Activated B cell treated with CpG ODN at 0.5 μM for 24 hours (primary cell): ENCODE measurements around the gene STIM2. TPM values are rescaled to one million over a fixed set of nuclear protein-coding genes. Genes with fewer than 3 reads are reported as not detected.

Experiments
- ATAC-seq: fragments of 200-7000 bp; cut with Tn5 transposase; one replicate; pipeline ENCODE4 v1.10.0; 2021; ENCODE audit warnings: low read depth, mild to moderate bottlenecking, moderate library complexity
- CTCF ChIA-PET: fragments of 350-600 bp; sonication (Branson Sonifier 250); formaldehyde crosslinking; loops from one replicate; lab custom pipeline; 2021; ENCODE audit warnings: antibody characterized with exemption; lab: Charles Lee
- POLR2A ChIA-PET: fragments of 350-600 bp; sonication (Branson Sonifier 250); formaldehyde crosslinking; loops from one replicate; lab custom pipeline; 2021; ENCODE audit warnings: antibody characterized with exemption; lab: Charles Lee
- DNase-seq: peaks from one replicate; pipeline ENCODE4 v3.0.0; 2022
- H3K27ac Mint-ChIP-seq: one replicate; pipeline ENCODE4 v1.8.0; 2020; ENCODE audit warnings: mixed read lengths
- H3K27me3 Mint-ChIP-seq: one replicate; pipeline ENCODE4 v1.8.0; 2021; ENCODE audit warnings: mixed read lengths
- H3K36me3 Mint-ChIP-seq: one replicate; pipeline ENCODE4 v1.8.0; 2021; ENCODE audit warnings: low read depth, mixed read lengths
- H3K4me1 Mint-ChIP-seq: one replicate; pipeline ENCODE4 v1.8.0; 2021; ENCODE audit warnings: mixed read lengths
- H3K4me3 Mint-ChIP-seq: one replicate; pipeline ENCODE4 v1.8.0; 2020; ENCODE audit warnings: mild to moderate bottlenecking, mixed read lengths
- H3K9me3 Mint-ChIP-seq: one replicate; pipeline ENCODE4 v1.8.0; 2020; ENCODE audit warnings: mixed read lengths
- CTCF ChIP-seq: fragments of 200-600 bp; IDR thresholded peaks from one replicate; pipeline ENCODE4 v1.8.0; 2022; ENCODE audit warnings: antibody characterized with exemption, mild to moderate bottlenecking
- intact Hi-C: fragments of 100-400 bp; cut with micrococcal nuclease; formaldehyde crosslinking; loops from one replicate; pipeline ENCODE4 v1.15.1; 2024
- total RNA-seq: library from RNA; stranded (reverse); gene quantifications from 2 replicates; pipeline ENCODE4 v1.2.3, GENCODE V29; 2022

Gene STIM2
- total RNA-seq, 1 donor from 2014 or later: 59.8 TPM

- peaks cover 10% of the 10 kb centered on the region for H3K36me3 Mint-ChIP-seq
- ChIA-PET POLR2A (interaction anchor here (0.9 to 1.2 kb wide), 3 partner anchors 10 to 17 kb away, joined by 4 read pairs; no protein-coding TSS in a partner anchor), CTCF (interaction anchor here (1.8 kb wide), 1 partner anchor 17 kb away, joined by 5 read pairs; no protein-coding TSS in a partner anchor)
- H3K27ac Mint-ChIP-seq: peak overlapping the region; percentile 60
- peak overlapping the region; percentile 48 for H3K4me3 Mint-ChIP-seq
- no peaks in the 10 kb centered on the region for H3K9me3 Mint-ChIP-seq
- intact Hi-C loops: loop anchor here (1.0 to 10.0 kb wide), 4 partner anchors 10 to 1633 kb away; partner anchors contain the start of gene PI4K2B
- no peak for ATAC-seq
- H3K27me3 Mint-ChIP-seq: no peaks in the 10 kb centered on the region
- no peak for TF ChIP-seq CTCF
- peaks cover 85% of the 10 kb centered on the region for H3K4me1 Mint-ChIP-seq
- DNase-seq: no peak
Measured at GRCh38 chr4:26867914-26868684, 7.5 kb downstream of the STIM2 start.

- TF ChIP-seq CTCF: no peak
- no peak overlapping the region for H3K4me3 Mint-ChIP-seq
- POLR2A ChIA-PET: interaction anchor here (0.7 kb wide), 1 partner anchor 14 kb away, joined by 5 read pairs; no protein-coding TSS in a partner anchor
- intact Hi-C loops: loop anchor here (1.0 kb wide), 1 partner anchor 9 kb away; no protein-coding TSS in a partner anchor
- H3K4me1 Mint-ChIP-seq: peaks cover 79% of the 10 kb centered on the region
- no peak for ATAC-seq
- H3K36me3 Mint-ChIP-seq: peaks cover 10% of the 10 kb centered on the region
- CTCF ChIA-PET: no interaction called here
- H3K27ac Mint-ChIP-seq: peak overlapping the region; percentile 14
- no peaks in the 10 kb centered on the region for H3K9me3 Mint-ChIP-seq
- no peaks in the 10 kb centered on the region for H3K27me3 Mint-ChIP-seq
- no peak for DNase-seq
Measured at GRCh38 chr4:26870576-26871262, 10.1 kb downstream of the STIM2 start.

GRCh38 chr4:26871611-26872010 lies 11.0 kb downstream of the STIM2 start:
- Mint-ChIP-seq H3K9me3 (no peaks in the 10 kb centered on the region), H3K4me1 (peaks cover 79% of the 10 kb centered on the region), H3K27me3 (no peaks in the 10 kb centered on the region), H3K36me3 (peaks cover 10% of the 10 kb centered on the region), H3K27ac (no peak overlapping the region), H3K4me3 (no peak overlapping the region)
- ATAC-seq: no peak
- ChIA-PET POLR2A (interaction anchor here (2.4 kb wide), 1 partner anchor 10 kb away, joined by 35 read pairs; the partner anchor contains the start of gene STIM2), CTCF (no interaction called here)
- intact Hi-C loops: loop anchor here (1.0 kb wide), 1 partner anchor 10 kb away; no protein-coding TSS in a partner anchor
- no peak for DNase-seq
- no peak for TF ChIP-seq CTCF

- Mint-ChIP-seq H3K4me1 (peaks cover 82% of the 10 kb centered on the region), H3K27ac (peak overlapping the region; percentile 85), H3K9me3 (peaks cover 2% of the 10 kb centered on the region), H3K4me3 (peak overlapping the region; percentile 64), H3K36me3 (peaks cover 16% of the 10 kb centered on the region), H3K27me3 (no peaks in the 10 kb centered on the region)
- ATAC-seq (peak; percentile 87), DNase-seq (no peak)
- intact Hi-C loops: loop anchor here (1.0 kb wide), 1 partner anchor 8 kb away; no protein-coding TSS in a partner anchor
- ChIA-PET POLR2A (interaction anchor here (0.5 to 3.8 kb wide), 8 partner anchors 8 to 290 kb away, joined by 3 to 35 read pairs (median 4); partner anchors contain the start of gene STIM2), CTCF (interaction anchor here (0.7 kb wide), 1 partner anchor 13 kb away, joined by 3 read pairs; no protein-coding TSS in a partner anchor)
- no peak for TF ChIP-seq CTCF
Measured at GRCh38 chr4:26873391-26874026, 12.9 kb downstream of the STIM2 start.
